Lower lobe of right lung (tissue), 2 donors: ENCODE data around the gene SLC19A1. TPM values are rescaled to one million over a fixed set of nuclear protein-coding genes. Genes with fewer than 3 reads are reported as not detected.

Source experiments
- ATAC-seq, 2 donors: fragments of 200-7000 bp; cut with Tn5 transposase; one replicate each; pipeline ENCODE4 v1.9.1; 2020 to 2022; ENCODE audit warnings: mild to moderate bottlenecking in 2 of 2, moderate library complexity in 2 of 2
- DNase-seq: peaks from one replicate; pipeline ENCODE4 v3.0.0-alpha.2; 2020
- H3K27ac ChIP-seq: fragments of 200-600 bp; one replicate; pipeline ENCODE4 v1.8.0; 2022
- H3K27me3 ChIP-seq: fragments of 200-600 bp; one replicate; pipeline ENCODE4 v1.8.0; 2022; ENCODE audit warnings: low read depth
- H3K36me3 ChIP-seq: fragments of 200-600 bp; one replicate; pipeline ENCODE4 v1.8.0; 2022; ENCODE audit warnings: mild to moderate bottlenecking
- H3K4me1 ChIP-seq: fragments of 200-600 bp; one replicate; pipeline ENCODE4 v1.8.0; 2022
- H3K4me3 ChIP-seq: fragments of 200-600 bp; one replicate; pipeline ENCODE4 v1.8.0; 2022; ENCODE audit warnings: mild to moderate bottlenecking
- H3K9me3 ChIP-seq: fragments of 200-600 bp; one replicate; pipeline ENCODE4 v1.8.0; 2022
- intact Hi-C: fragments of 100-400 bp; cut with DNase I; formaldehyde crosslinking; loops from one replicate; pipeline ENCODE4 v1.11.0; 2022
- total RNA-seq: library from RNA; stranded (reverse); fragmentation: NEBNext Ultra II Directional; extraction: Animal tissue kit (Norgen Biotek cat#: 25700); gene quantifications from one replicate; pipeline ENCODE4 v1.2.1, GENCODE V29; 2021
- TF ChIP-seq, protein P1 (sequence below): fragments of 200-600 bp; IDR thresholded peaks from one replicate; pipeline ENCODE4 v1.8.0; 2022; ENCODE audit warnings: antibody characterized with exemption, mild to moderate bottlenecking
- donor health status: DM: no; HTN: yes; CAD: no; lungs with severe emphysema.

The SLC19A1 gene
- total RNA-seq, 1 donor from 2014 or later: 50.7 TPM

DNA sequence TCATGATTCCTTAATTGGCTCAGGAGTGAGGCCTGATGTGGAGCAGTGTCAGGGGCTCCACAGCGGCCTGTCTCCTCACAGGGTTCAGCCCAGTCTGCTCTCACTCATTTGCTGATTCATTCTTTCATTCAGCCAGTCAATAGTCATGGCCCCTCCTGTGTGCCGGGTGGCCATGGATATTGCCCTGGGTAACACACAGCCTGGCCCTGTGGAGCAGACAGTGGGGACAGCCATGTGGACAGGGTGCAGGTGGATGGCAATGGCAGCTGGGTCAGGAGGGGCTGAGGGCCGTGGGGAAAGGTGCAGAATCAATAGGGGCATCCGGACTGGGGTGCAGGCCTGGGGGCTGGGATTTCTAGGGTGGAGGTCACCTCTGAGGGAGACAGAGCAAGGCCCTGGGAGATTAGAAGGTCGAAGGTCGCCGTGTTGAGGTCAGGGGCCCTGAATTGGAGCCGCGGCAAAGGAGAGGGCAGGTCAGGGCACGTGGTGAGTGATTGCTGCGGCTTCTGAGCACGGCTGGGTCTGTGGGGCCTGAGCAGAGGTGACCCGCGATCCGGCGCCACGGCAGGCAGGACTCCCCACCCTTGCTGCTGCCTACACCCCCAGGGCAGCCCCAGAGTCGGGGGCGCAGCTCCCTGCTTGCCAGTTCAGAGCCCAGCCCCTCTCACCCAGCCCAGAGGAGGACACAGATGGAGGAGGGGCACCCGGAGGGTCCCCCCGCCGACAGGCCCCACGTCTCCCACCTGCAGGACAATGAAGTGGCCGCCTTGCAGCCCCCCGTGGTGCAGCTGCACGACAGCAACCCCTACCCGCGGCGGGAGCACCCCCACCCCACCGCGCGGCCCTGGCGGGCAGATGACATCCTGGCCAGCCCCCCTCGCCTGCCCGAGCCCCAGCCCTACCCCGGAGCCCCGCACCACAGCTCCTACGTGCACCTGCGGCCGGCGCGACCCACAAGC, 33.4 kb downstream of the SLC19A1 start:
- H3K4me3 ChIP-seq: no peak overlapping the region
- intact Hi-C loops: no loop called here
- H3K27me3 ChIP-seq: no peaks in the 10 kb centered on the region
- H3K27ac ChIP-seq: no peak overlapping the region
- TF ChIP-seq, protein P1, sequence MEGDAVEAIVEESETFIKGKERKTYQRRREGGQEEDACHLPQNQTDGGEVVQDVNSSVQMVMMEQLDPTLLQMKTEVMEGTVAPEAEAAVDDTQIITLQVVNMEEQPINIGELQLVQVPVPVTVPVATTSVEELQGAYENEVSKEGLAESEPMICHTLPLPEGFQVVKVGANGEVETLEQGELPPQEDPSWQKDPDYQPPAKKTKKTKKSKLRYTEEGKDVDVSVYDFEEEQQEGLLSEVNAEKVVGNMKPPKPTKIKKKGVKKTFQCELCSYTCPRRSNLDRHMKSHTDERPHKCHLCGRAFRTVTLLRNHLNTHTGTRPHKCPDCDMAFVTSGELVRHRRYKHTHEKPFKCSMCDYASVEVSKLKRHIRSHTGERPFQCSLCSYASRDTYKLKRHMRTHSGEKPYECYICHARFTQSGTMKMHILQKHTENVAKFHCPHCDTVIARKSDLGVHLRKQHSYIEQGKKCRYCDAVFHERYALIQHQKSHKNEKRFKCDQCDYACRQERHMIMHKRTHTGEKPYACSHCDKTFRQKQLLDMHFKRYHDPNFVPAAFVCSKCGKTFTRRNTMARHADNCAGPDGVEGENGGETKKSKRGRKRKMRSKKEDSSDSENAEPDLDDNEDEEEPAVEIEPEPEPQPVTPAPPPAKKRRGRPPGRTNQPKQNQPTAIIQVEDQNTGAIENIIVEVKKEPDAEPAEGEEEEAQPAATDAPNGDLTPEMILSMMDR: no peak
- H3K36me3 ChIP-seq: peaks cover 34% of the 10 kb centered on the region
- no peaks in the 10 kb centered on the region for H3K9me3 ChIP-seq
- ATAC-seq (no peak), DNase-seq (peak; percentile 44)
- peaks cover 4% of the 10 kb centered on the region for H3K4me1 ChIP-seq

- H3K27ac ChIP-seq: no peak overlapping the region
- intact Hi-C loops: no loop called here
- H3K9me3 ChIP-seq: no peaks in the 10 kb centered on the region
- DNase-seq: no peak
- TF ChIP-seq, protein P1: no peak
- peaks cover 31% of the 10 kb centered on the region for H3K36me3 ChIP-seq
- no peak for ATAC-seq
- H3K4me3 ChIP-seq: no peak overlapping the region
- no peaks in the 10 kb centered on the region for H3K27me3 ChIP-seq
- H3K4me1 ChIP-seq: no peaks in the 10 kb centered on the region
These were observed 34.2 kb downstream of the SLC19A1 start for GRCh38 chr21:45507888-45508508.

GRCh38 chr21:45507523-45507875, 34.7 kb downstream of the SLC19A1 start:
- intact Hi-C loops: no loop called here
- no peak for DNase-seq
- Histone ChIP-seq H3K36me3 (peaks cover 27% of the 10 kb centered on the region), H3K4me1 (no peaks in the 10 kb centered on the region), H3K9me3 (no peaks in the 10 kb centered on the region), H3K27me3 (no peaks in the 10 kb centered on the region), H3K4me3 (no peak overlapping the region), H3K27ac (no peak overlapping the region)
- TF ChIP-seq, protein P1: no peak
- ATAC-seq: no peak

- TF ChIP-seq, protein P1: no peak
- ATAC-seq (no peak), DNase-seq (peak; percentile 36)
These were observed 35.3 kb downstream of the SLC19A1 start for GRCh38 chr21:45506836-45507522.

DNA sequence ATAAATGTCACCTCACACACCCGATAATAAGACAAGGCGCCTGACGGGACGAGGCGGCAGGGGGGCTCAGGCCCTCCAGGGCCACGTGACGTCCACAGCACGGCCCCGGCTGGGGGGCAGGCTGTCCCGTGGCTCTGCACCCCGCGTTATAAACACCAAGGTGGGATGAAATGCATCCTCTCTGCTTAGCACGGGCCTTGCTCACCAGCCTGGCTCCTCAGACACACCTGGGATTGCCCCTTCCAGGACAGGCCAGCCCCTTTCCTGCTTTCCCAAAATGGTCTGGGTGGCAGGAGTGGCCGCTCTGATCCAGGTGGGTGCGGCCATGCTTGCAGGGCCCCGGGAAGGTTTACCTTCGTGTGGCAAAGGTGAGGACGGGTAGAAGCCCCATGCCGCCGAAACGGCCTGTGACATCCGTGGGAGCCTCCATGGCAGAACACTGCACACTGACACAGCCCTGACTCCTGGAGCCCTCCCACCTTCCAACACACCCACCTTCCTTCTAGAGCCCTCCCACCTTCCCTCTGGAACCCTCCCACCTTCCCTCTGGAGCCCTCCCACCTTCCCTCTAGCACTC, 35.9 kb downstream of the SLC19A1 start:
- intact Hi-C loops: no loop called here
- Histone ChIP-seq H3K27ac (no peak overlapping the region), H3K9me3 (no peaks in the 10 kb centered on the region), H3K27me3 (no peaks in the 10 kb centered on the region), H3K4me1 (no peaks in the 10 kb centered on the region), H3K4me3 (no peak overlapping the region), H3K36me3 (peaks cover 16% of the 10 kb centered on the region)
- TF ChIP-seq, protein P1: no peak
- peak; percentile 35 for DNase-seq
- ATAC-seq: peak in 1 of 2 donors; percentile 4

More at GRCh38 chr21:45506836-45507522, 35.3 kb downstream of the SLC19A1 start:
- H3K27me3 ChIP-seq: no peaks in the 10 kb centered on the region
- no peaks in the 10 kb centered on the region for H3K4me1 ChIP-seq
- H3K9me3 ChIP-seq: no peaks in the 10 kb centered on the region
- H3K4me3 ChIP-seq: no peak overlapping the region
- H3K36me3 ChIP-seq: peaks cover 22% of the 10 kb centered on the region
- no peak overlapping the region for H3K27ac ChIP-seq
- intact Hi-C loops: no loop called here
